Right atrium auricular region (tissue), 2 donors: ENCODE results near the gene ANKH. TPM values are rescaled to one million over a fixed set of nuclear protein-coding genes. Genes with fewer than 3 reads are reported as not detected.

Experiments used
- DNase-seq: peaks from one replicate; pipeline ENCODE4 v3.0.0-alpha.2; 2019; ENCODE audit warnings: low spot score
- H3K27ac ChIP-seq, 2 donors: fragments of 200-600 bp; sonication (generic); 1 replicate in 1 of 2; 2 replicates in 1 of 2; pipeline ENCODE4 v1.5.1; 2016 to 2019
- H3K27me3 ChIP-seq, 2 donors: fragments of 200-600 bp; sonication (generic); one replicate each; pipeline versions ENCODE4 v1.5.1 to v1.6.0; 2017 to 2019
- H3K36me3 ChIP-seq: fragments of 200-600 bp; sonication (generic); one replicate; pipeline ENCODE4 v1.5.1; 2016
- H3K4me1 ChIP-seq, 2 donors: fragments of 200-600 bp; sonication (generic); one replicate each; pipeline versions ENCODE4 v1.5.1 to v1.6.0; 2017 to 2019
- H3K4me3 ChIP-seq, 2 donors: fragments of 200-600 bp; sonication (generic); 1 replicate in 1 of 2; 2 replicates in 1 of 2; pipeline ENCODE4 v1.5.1; 2017 to 2019; ENCODE audit warnings: mild to moderate bottlenecking in 1 of 2, moderate library complexity in 1 of 2
- H3K9me3 ChIP-seq, 2 donors: fragments of 200-600 bp; sonication (generic); one replicate each; pipeline ENCODE4 v1.5.1; 2019
- CTCF ChIP-seq, 2 donors: fragments of 200-600 bp; sonication (generic); IDR thresholded peaks; one replicate each; pipeline ENCODE4 v1.5.1; 2019; ENCODE audit warnings: antibody characterized with exemption in 2 of 2
- total RNA-seq, 2 donors: library from RNA; depleted of rRNA; stranded (reverse); fragments of >200 nt; gene quantifications; one replicate each; pipeline ENCODE4 v1.1.0, GENCODE V29; 2016

ANKH gene
- total RNA-seq, 2 donors from 2014 or later: 52.3 to 80.4 TPM

GRCh38 chr5:14787801-14788579 lies 83.6 kb downstream of the ANKH start:
- Histone ChIP-seq H3K27me3 (no peaks in the 10 kb centered on the region), H3K4me1 (peaks cover 0 to 5% of the 10 kb centered on the region in 2 donors), H3K4me3 (no peak overlapping the region), H3K9me3 (no peaks in the 10 kb centered on the region), H3K36me3 (no peaks in the 10 kb centered on the region), H3K27ac (no peak overlapping the region)
- TF ChIP-seq CTCF (IDR thresholded peaks at IDR 0.05): no peak
- no peak for DNase-seq

- no peak for DNase-seq
- Histone ChIP-seq H3K27ac (no peak overlapping the region), H3K27me3 (no peaks in the 10 kb centered on the region), H3K36me3 (no peaks in the 10 kb centered on the region), H3K4me3 (no peak overlapping the region), H3K9me3 (no peaks in the 10 kb centered on the region), H3K4me1 (peaks cover 0 to 4% of the 10 kb centered on the region in 2 donors)
- no peak for TF ChIP-seq CTCF (IDR thresholded peaks at IDR 0.05)
Observed at GRCh38 chr5:14783691-14784090, 87.9 kb downstream of the ANKH start.

- Histone ChIP-seq H3K27me3 (no peaks in the 10 kb centered on the region), H3K4me1 (peaks cover 0 to 14% of the 10 kb centered on the region in 2 donors), H3K36me3 (no peaks in the 10 kb centered on the region), H3K27ac (no peak overlapping the region), H3K4me3 (no peak overlapping the region), H3K9me3 (no peaks in the 10 kb centered on the region)
- no peak for TF ChIP-seq CTCF (IDR thresholded peaks at IDR 0.05)
- DNase-seq: no peak
Observed at GRCh38 chr5:14782591-14782990, 89.0 kb downstream of the ANKH start.

- DNase-seq: no peak
Observed at GRCh38 chr5:14781106-14781505, 90.5 kb downstream of the ANKH start.

GRCh38 chr5:14779975-14780374 lies 91.6 kb downstream of the ANKH start:
- Histone ChIP-seq H3K27me3 (no peaks in the 10 kb centered on the region), H3K9me3 (no peaks in the 10 kb centered on the region), H3K4me1 (peaks cover 0 to 22% of the 10 kb centered on the region in 2 donors), H3K4me3 (no peak overlapping the region), H3K36me3 (no peaks in the 10 kb centered on the region), H3K27ac (no peak overlapping the region)
- no peak for TF ChIP-seq CTCF (IDR thresholded peaks at IDR 0.05)
- no peak for DNase-seq

More at GRCh38 chr5:14781106-14781505, 90.5 kb downstream of the ANKH start:
- Histone ChIP-seq H3K27me3 (no peaks in the 10 kb centered on the region), H3K9me3 (no peaks in the 10 kb centered on the region), H3K4me3 (no peak overlapping the region), H3K4me1 (peaks cover 0 to 16% of the 10 kb centered on the region in 2 donors), H3K36me3 (no peaks in the 10 kb centered on the region), H3K27ac (no peak overlapping the region)
- TF ChIP-seq CTCF (IDR thresholded peaks at IDR 0.05): no peak

GRCh38 chr5:14778792-14779070 lies 92.8 kb downstream of the ANKH start:
- Histone ChIP-seq H3K4me3 (no peak overlapping the region), H3K36me3 (no peaks in the 10 kb centered on the region), H3K27me3 (no peaks in the 10 kb centered on the region), H3K4me1 (peaks cover 0 to 22% of the 10 kb centered on the region in 2 donors), H3K27ac (no peak overlapping the region), H3K9me3 (no peaks in the 10 kb centered on the region)
- DNase-seq: no peak
- TF ChIP-seq CTCF (IDR thresholded peaks at IDR 0.05): no peak
